GM04503 (cell line): ENCODE data around the gene H19.

Experiments used
- DNase-seq: peaks from one replicate; pipeline ENCODE4 v3.0.0-alpha.2; 2012; ENCODE audit warnings: low read depth

The H19 gene

GRCh38 chr11:1982873-1983600 lies 14.6 kb downstream of the H19 start:
- no peak for DNase-seq

GRCh38 chr11:1979607-1980006 lies 18.0 kb downstream of the H19 start:
- no peak for DNase-seq

GRCh38 chr11:1978720-1979473 lies 18.7 kb downstream of the H19 start:
- no peak for DNase-seq

- no peak for DNase-seq
These were observed 22.5 kb downstream of the H19 start for GRCh38 chr11:1975185-1975584.

- no peak for DNase-seq
These were observed 26.7 kb downstream of the H19 start for GRCh38 chr11:1970956-1971355.

GRCh38 chr11:1969776-1970175 lies 27.9 kb downstream of the H19 start:
- no peak for DNase-seq

- DNase-seq = no peak
These were observed 28.6 kb downstream of the H19 start for GRCh38 chr11:1969035-1969434.

- DNase-seq = no peak
These were observed 29.1 kb downstream of the H19 start for GRCh38 chr11:1968454-1969002.

- DNase-seq = no peak
These were observed 29.9 kb downstream of the H19 start for GRCh38 chr11:1967641-1968225.

GRCh38 chr11:1966531-1966930 lies 31.1 kb downstream of the H19 start:
- no peak for DNase-seq

GRCh38 chr11:1964955-1965354 lies 32.7 kb downstream of the H19 start:
- DNase-seq = no peak

GRCh38 chr11:1964348-1964747 lies 33.3 kb downstream of the H19 start:
- no peak for DNase-seq

- DNase-seq = no peak
These were observed 33.8 kb downstream of the H19 start for GRCh38 chr11:1963864-1964263.

- no peak for DNase-seq
These were observed 37.9 kb downstream of the H19 start for GRCh38 chr11:1959786-1960185.

- DNase-seq = no peak
These were observed 39.3 kb downstream of the H19 start for GRCh38 chr11:1958367-1958766.

- no peak for DNase-seq
These were observed 44.0 kb downstream of the H19 start for GRCh38 chr11:1953489-1954266.

GRCh38 chr11:1952806-1953482 lies 44.7 kb downstream of the H19 start:
- no peak for DNase-seq

GRCh38 chr11:1949922-1950321 lies 47.7 kb downstream of the H19 start:
- DNase-seq = no peak

GRCh38 chr11:1949302-1949701 lies 48.3 kb downstream of the H19 start:
- no peak for DNase-seq

GRCh38 chr11:1948389-1948788 lies 49.3 kb downstream of the H19 start:
- DNase-seq = no peak

- no peak for DNase-seq
These were observed 49.9 kb downstream of the H19 start for GRCh38 chr11:1947592-1948237.
